ENCODE data around the gene MRPS22. TPM values are rescaled to one million over a fixed set of nuclear protein-coding genes. Genes with fewer than 3 reads are reported as not detected.

The MRPS22 gene
- total RNA-seq, 1 donor from 2014 or later: 40.4 TPM

GRCh38 chr3:139340784-139341183, 3.0 kb upstream of the MRPS22 start:
- H3K4me3 Mint-ChIP-seq (ENCODE audit: unreplicated experiment): no peak overlapping the region
- no peak overlapping the region for H3K27ac ChIP-seq (ENCODE audit: low read depth, low read length)
- H3K9me3 ChIP-seq (ENCODE audit: insufficient read depth, low read depth, low read length): no peaks in the 10 kb centered on the region
- H3K36me3 ChIP-seq (ENCODE audit: insufficient read depth, low read length): no peaks in the 10 kb centered on the region
- H2AFZ ChIP-seq (ENCODE audit: low read depth, low read length): no peak overlapping the region
- H3K4me2 ChIP-seq (ENCODE audit: low read length): no peak overlapping the region
- H3K27me3 Mint-ChIP-seq (ENCODE audit: low read depth, unreplicated experiment): peaks cover 21% of the 10 kb centered on the region
- H3K36me3 Mint-ChIP-seq (ENCODE audit: low read depth, unreplicated experiment): no peaks in the 10 kb centered on the region
- peaks cover 20% of the 10 kb centered on the region for H3K79me2 ChIP-seq (ENCODE audit: insufficient read depth, low read length)
- H3K9ac ChIP-seq (ENCODE audit: low read length): no peak overlapping the region
- no peak for DNase-seq (ENCODE audit: low read depth)
- FAIRE-seq: no peak
- H4K20me1 ChIP-seq (ENCODE audit: insufficient read depth, low read length): peaks cover 9% of the 10 kb centered on the region
- H3K4me3 ChIP-seq (ENCODE audit: insufficient read depth, low read depth, low read length): no peak overlapping the region
- H3K9me3 Mint-ChIP-seq (ENCODE audit: unreplicated experiment): no peaks in the 10 kb centered on the region
- peaks cover 7% of the 10 kb centered on the region for H3K27me3 ChIP-seq (ENCODE audit: insufficient read depth, low read length)
- peaks cover 18% of the 10 kb centered on the region for H3K4me1 ChIP-seq (ENCODE audit: insufficient read depth, low read length)
- H3K4me1 Mint-ChIP-seq (ENCODE audit: low read depth, unreplicated experiment): peaks cover 18% of the 10 kb centered on the region
- TF ChIP-seq, protein P1, sequence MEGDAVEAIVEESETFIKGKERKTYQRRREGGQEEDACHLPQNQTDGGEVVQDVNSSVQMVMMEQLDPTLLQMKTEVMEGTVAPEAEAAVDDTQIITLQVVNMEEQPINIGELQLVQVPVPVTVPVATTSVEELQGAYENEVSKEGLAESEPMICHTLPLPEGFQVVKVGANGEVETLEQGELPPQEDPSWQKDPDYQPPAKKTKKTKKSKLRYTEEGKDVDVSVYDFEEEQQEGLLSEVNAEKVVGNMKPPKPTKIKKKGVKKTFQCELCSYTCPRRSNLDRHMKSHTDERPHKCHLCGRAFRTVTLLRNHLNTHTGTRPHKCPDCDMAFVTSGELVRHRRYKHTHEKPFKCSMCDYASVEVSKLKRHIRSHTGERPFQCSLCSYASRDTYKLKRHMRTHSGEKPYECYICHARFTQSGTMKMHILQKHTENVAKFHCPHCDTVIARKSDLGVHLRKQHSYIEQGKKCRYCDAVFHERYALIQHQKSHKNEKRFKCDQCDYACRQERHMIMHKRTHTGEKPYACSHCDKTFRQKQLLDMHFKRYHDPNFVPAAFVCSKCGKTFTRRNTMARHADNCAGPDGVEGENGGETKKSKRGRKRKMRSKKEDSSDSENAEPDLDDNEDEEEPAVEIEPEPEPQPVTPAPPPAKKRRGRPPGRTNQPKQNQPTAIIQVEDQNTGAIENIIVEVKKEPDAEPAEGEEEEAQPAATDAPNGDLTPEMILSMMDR (IDR thresholded peaks at IDR 0.05; ENCODE audit: insufficient read depth, low read depth, low read length): no peak
- TF ChIP-seq EZH2 (IDR thresholded peaks at IDR 0.05; ENCODE audit: insufficient read depth, low read length): no peak
- no peak overlapping the region for H3K27ac Mint-ChIP-seq (ENCODE audit: unreplicated experiment)

- Histone ChIP-seq H3K4me3 (ENCODE audit: insufficient read depth, low read depth, low read length) (no peak overlapping the region), H3K4me1 (ENCODE audit: insufficient read depth, low read length) (peaks cover 18% of the 10 kb centered on the region), H3K79me2 (ENCODE audit: insufficient read depth, low read length) (peaks cover 33% of the 10 kb centered on the region), H2AFZ (ENCODE audit: low read depth, low read length) (no peak overlapping the region), H3K4me2 (ENCODE audit: low read length) (no peak overlapping the region), H3K36me3 (ENCODE audit: insufficient read depth, low read length) (peaks cover 7% of the 10 kb centered on the region), H3K27me3 (ENCODE audit: insufficient read depth, low read length) (peaks cover 7% of the 10 kb centered on the region), H4K20me1 (ENCODE audit: insufficient read depth, low read length) (peaks cover 13% of the 10 kb centered on the region), H3K27ac (ENCODE audit: low read depth, low read length) (no peak overlapping the region), H3K9ac (ENCODE audit: low read length) (no peak overlapping the region), H3K9me3 (ENCODE audit: insufficient read depth, low read depth, low read length) (no peaks in the 10 kb centered on the region)
- no peak for DNase-seq (ENCODE audit: low read depth)
- no peak for FAIRE-seq
- Mint-ChIP-seq H3K36me3 (ENCODE audit: low read depth, unreplicated experiment) (no peaks in the 10 kb centered on the region), H3K9me3 (ENCODE audit: unreplicated experiment) (no peaks in the 10 kb centered on the region), H3K27ac (ENCODE audit: unreplicated experiment) (no peak overlapping the region), H3K27me3 (ENCODE audit: low read depth, unreplicated experiment) (peaks cover 21% of the 10 kb centered on the region), H3K4me3 (ENCODE audit: unreplicated experiment) (no peak overlapping the region), H3K4me1 (ENCODE audit: low read depth, unreplicated experiment) (peaks cover 18% of the 10 kb centered on the region)
- TF ChIP-seq, protein P1 (IDR thresholded peaks at IDR 0.05; ENCODE audit: insufficient read depth, low read depth, low read length): no peak
- TF ChIP-seq EZH2 (IDR thresholded peaks at IDR 0.05; ENCODE audit: insufficient read depth, low read length): no peak
Observed at GRCh38 chr3:139342054-139342453, 1.8 kb upstream of the MRPS22 start.

- DNase-seq (ENCODE audit: low read depth): no peak
- peaks cover 3% of the 10 kb centered on the region for H3K4me1 Mint-ChIP-seq (ENCODE audit: low read depth, unreplicated experiment)
- Histone ChIP-seq H3K36me3 (ENCODE audit: insufficient read depth, low read length) (peaks cover 43% of the 10 kb centered on the region), H3K9ac (ENCODE audit: low read length) (no peak overlapping the region), H2AFZ (ENCODE audit: low read depth, low read length) (no peak overlapping the region), H3K4me3 (ENCODE audit: insufficient read depth, low read depth, low read length) (no peak overlapping the region), H3K4me2 (ENCODE audit: low read length) (no peak overlapping the region), H3K27ac (ENCODE audit: low read depth, low read length) (no peak overlapping the region), H3K27me3 (ENCODE audit: insufficient read depth, low read length) (no peaks in the 10 kb centered on the region), H4K20me1 (ENCODE audit: insufficient read depth, low read length) (peaks cover 13% of the 10 kb centered on the region), H3K4me1 (ENCODE audit: insufficient read depth, low read length) (peaks cover 12% of the 10 kb centered on the region), H3K79me2 (ENCODE audit: insufficient read depth, low read length) (peaks cover 45% of the 10 kb centered on the region), H3K9me3 (ENCODE audit: insufficient read depth, low read depth, low read length) (no peaks in the 10 kb centered on the region)
- H3K27me3 Mint-ChIP-seq (ENCODE audit: low read depth, unreplicated experiment): peaks cover 4% of the 10 kb centered on the region
- TF ChIP-seq EZH2 (IDR thresholded peaks at IDR 0.05; ENCODE audit: insufficient read depth, low read length): no peak
- TF ChIP-seq, protein P1 (IDR thresholded peaks at IDR 0.05; ENCODE audit: insufficient read depth, low read depth, low read length): no peak
- no peaks in the 10 kb centered on the region for H3K9me3 Mint-ChIP-seq (ENCODE audit: unreplicated experiment)
- FAIRE-seq: no peak
- no peak overlapping the region for H3K27ac Mint-ChIP-seq (ENCODE audit: unreplicated experiment)
- H3K36me3 Mint-ChIP-seq (ENCODE audit: low read depth, unreplicated experiment): peaks cover 3% of the 10 kb centered on the region
- no peak overlapping the region for H3K4me3 Mint-ChIP-seq (ENCODE audit: unreplicated experiment)
Observed at GRCh38 chr3:139346771-139347170, 3.0 kb downstream of the MRPS22 start.

Measured in astrocyte (in vitro differentiated cells and primary cell).